ENCODE data around the gene TTC7B. TPM values are rescaled to one million over a fixed set of nuclear protein-coding genes. Genes with fewer than 3 reads are reported as not detected.

The TTC7B gene
- total RNA-seq, 1 experiment from 2014 or later: 40.9 TPM

DNA sequence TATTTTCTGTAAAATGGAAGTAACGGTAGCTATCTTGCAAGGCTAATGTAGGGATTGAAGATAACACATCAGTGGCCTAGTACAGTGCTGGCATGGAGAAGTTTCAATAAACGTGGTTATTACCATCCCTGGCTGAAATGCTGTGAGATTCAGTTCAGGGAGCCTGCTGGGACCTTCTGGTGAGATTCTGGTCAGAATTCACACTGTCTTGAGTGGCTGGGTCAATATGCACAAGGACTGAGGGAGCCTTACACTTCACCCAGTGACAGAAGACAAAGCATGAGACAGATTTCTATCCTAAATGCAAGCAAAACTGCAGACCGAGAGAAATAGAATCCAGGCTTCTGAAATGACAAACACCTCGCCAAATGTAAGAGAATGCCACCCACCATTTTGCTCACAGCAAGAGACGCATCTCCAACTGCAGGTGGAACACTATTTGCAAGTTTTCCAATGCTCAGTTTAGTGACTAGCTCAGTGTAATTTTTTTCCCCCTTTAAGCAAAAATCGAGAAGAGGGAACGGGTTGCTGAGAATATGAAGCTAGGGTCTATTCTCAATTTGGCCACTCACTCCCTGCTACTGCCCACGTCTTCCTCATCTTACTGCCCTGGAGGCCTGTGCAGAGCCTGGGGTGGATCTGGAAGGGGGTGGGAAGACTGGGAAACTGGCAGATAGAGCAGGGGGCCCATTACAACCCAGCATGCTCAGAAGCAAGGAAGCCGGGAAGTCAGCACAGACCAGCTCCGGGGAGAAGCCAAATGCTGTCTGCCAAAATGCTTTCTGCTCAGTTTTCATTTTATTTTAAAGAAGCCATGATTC is 201.3 kb downstream of the TTC7B start:
- POLR2A ChIA-PET: no interaction called here
- H3K4me3 ChIP-seq (ENCODE audit: low read depth in 2 of 2, low read length in 2 of 2): no peak overlapping the region
- no TSS peak for BruUV-seq (replicated peaks)
- H3K4me1 ChIP-seq (ENCODE audit: control insufficient read depth, insufficient read depth, low read length): no peaks in the 10 kb centered on the region
- CTCF ChIA-PET: no interaction called here
- no peak for DNase-seq (ENCODE audit: low read depth, low spot score)
- no peaks in the 10 kb centered on the region for H3K27me3 ChIP-seq (ENCODE audit: control insufficient read depth, insufficient read depth, low read length)
- no peak overlapping the region for H3K27ac ChIP-seq (ENCODE audit: low read length)
- H3K9me3 ChIP-seq (ENCODE audit: control insufficient read depth, insufficient read depth, low read depth, low read length): no peaks in the 10 kb centered on the region
- ATAC-seq: no peak
- TF ChIP-seq POLR2AphosphoS5 (IDR thresholded peaks at IDR 0.05; ENCODE audit: low read depth, low read length): no peak
- TF ChIP-seq, protein P1, sequence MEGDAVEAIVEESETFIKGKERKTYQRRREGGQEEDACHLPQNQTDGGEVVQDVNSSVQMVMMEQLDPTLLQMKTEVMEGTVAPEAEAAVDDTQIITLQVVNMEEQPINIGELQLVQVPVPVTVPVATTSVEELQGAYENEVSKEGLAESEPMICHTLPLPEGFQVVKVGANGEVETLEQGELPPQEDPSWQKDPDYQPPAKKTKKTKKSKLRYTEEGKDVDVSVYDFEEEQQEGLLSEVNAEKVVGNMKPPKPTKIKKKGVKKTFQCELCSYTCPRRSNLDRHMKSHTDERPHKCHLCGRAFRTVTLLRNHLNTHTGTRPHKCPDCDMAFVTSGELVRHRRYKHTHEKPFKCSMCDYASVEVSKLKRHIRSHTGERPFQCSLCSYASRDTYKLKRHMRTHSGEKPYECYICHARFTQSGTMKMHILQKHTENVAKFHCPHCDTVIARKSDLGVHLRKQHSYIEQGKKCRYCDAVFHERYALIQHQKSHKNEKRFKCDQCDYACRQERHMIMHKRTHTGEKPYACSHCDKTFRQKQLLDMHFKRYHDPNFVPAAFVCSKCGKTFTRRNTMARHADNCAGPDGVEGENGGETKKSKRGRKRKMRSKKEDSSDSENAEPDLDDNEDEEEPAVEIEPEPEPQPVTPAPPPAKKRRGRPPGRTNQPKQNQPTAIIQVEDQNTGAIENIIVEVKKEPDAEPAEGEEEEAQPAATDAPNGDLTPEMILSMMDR (IDR thresholded peaks at IDR 0.05): no peak
- TF ChIP-seq, protein P2, sequence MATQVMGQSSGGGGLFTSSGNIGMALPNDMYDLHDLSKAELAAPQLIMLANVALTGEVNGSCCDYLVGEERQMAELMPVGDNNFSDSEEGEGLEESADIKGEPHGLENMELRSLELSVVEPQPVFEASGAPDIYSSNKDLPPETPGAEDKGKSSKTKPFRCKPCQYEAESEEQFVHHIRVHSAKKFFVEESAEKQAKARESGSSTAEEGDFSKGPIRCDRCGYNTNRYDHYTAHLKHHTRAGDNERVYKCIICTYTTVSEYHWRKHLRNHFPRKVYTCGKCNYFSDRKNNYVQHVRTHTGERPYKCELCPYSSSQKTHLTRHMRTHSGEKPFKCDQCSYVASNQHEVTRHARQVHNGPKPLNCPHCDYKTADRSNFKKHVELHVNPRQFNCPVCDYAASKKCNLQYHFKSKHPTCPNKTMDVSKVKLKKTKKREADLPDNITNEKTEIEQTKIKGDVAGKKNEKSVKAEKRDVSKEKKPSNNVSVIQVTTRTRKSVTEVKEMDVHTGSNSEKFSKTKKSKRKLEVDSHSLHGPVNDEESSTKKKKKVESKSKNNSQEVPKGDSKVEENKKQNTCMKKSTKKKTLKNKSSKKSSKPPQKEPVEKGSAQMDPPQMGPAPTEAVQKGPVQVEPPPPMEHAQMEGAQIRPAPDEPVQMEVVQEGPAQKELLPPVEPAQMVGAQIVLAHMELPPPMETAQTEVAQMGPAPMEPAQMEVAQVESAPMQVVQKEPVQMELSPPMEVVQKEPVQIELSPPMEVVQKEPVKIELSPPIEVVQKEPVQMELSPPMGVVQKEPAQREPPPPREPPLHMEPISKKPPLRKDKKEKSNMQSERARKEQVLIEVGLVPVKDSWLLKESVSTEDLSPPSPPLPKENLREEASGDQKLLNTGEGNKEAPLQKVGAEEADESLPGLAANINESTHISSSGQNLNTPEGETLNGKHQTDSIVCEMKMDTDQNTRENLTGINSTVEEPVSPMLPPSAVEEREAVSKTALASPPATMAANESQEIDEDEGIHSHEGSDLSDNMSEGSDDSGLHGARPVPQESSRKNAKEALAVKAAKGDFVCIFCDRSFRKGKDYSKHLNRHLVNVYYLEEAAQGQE (IDR thresholded peaks at IDR 0.05; ENCODE audit: insufficient read depth in 1 of 2, low read depth in 2 of 2, low read length in 1 of 2): no peak
- TF ChIP-seq SIN3A (IDR thresholded peaks at IDR 0.05; ENCODE audit: borderline replicate concordance, insufficient read depth, low read depth, low read length): no peak
- no peak for TF ChIP-seq TCF7L2 (IDR thresholded peaks at IDR 0.05; ENCODE audit: low read depth, low read length)
- in situ Hi-C loops (cut with HindIII; ENCODE audit: low pct_unique_long_range_greater_than_20kb, low sequenced_read_pairs) (no loop called here), intact Hi-C loops (cut with micrococcal nuclease; ENCODE audit: unreplicated experiment) (no loop called here)
- no peaks in the 10 kb centered on the region for H3K36me3 ChIP-seq (ENCODE audit: control insufficient read depth, insufficient read depth, low read length)

DNA sequence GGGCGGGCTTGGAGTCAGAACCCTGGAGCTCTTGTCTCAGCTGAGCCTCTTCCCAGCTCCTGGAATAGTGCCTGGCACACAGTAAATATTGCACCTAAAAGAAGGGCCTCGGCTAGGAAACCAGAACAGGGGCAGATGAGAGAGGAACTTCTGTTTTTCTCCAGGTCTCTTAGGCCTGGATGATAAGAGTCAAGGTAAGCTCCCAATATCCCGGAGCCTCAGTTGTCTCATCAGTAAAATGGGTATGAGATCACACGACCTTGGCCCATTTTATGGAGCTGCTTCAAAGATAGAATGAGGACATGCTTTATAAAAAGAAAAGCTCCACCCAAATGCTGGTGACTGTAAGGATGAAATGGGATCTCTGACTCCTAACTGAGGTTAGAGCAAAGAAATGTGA is 202.2 kb downstream of the TTC7B start:
- in situ Hi-C loops (cut with HindIII; ENCODE audit: low pct_unique_long_range_greater_than_20kb, low sequenced_read_pairs): no loop called here
- no peak for DNase-seq (ENCODE audit: low read depth, low spot score)
- Histone ChIP-seq H3K9me3 (ENCODE audit: control insufficient read depth, insufficient read depth, low read depth, low read length) (no peaks in the 10 kb centered on the region), H3K4me3 (ENCODE audit: low read depth in 2 of 2, low read length in 2 of 2) (no peak overlapping the region), H3K36me3 (ENCODE audit: control insufficient read depth, insufficient read depth, low read length) (no peaks in the 10 kb centered on the region), H3K27me3 (ENCODE audit: control insufficient read depth, insufficient read depth, low read length) (no peaks in the 10 kb centered on the region), H3K4me1 (ENCODE audit: control insufficient read depth, insufficient read depth, low read length) (no peaks in the 10 kb centered on the region), H3K27ac (ENCODE audit: low read length) (no peak overlapping the region)
- ChIA-PET CTCF (no interaction called here), POLR2A (no interaction called here)
- intact Hi-C loops (cut with micrococcal nuclease; ENCODE audit: unreplicated experiment): no loop called here
- TF ChIP-seq, protein P1 (IDR thresholded peaks at IDR 0.05): no peak
- TF ChIP-seq, protein P2 (IDR thresholded peaks at IDR 0.05; ENCODE audit: insufficient read depth in 1 of 2, low read depth in 2 of 2, low read length in 1 of 2): no peak
- BruUV-seq (replicated peaks): no TSS peak
- ATAC-seq: no peak
